Kidney epithelial cell (primary cell): Measurements from ENCODE around the gene NGEF. TPM values are rescaled to one million over a fixed set of nuclear protein-coding genes. Genes with fewer than 3 reads are reported as not detected.
"Not testable (repeated sequence)": the region's sequence is repeated elsewhere in the genome, so short reads cannot be mapped to it uniquely, and the experiment has no call there.

Experiments used
- DNase-seq: peaks from one replicate; pipeline ENCODE4 v3.0.0-alpha.2; 2010; ENCODE audit warnings: low read depth
- H3K27me3 ChIP-seq: 2 replicates; pipeline ENCODE4 v1.6.0; 2011; ENCODE audit warnings: low read length; ENCODE audit not compliant: control insufficient read depth, insufficient read depth
- H3K36me3 ChIP-seq: 2 replicates; pipeline ENCODE4 v1.5.1; 2011; ENCODE audit warnings: low read length; ENCODE audit not compliant: control insufficient read depth, insufficient read depth
- H3K4me3 ChIP-seq: 2 replicates; pipeline ENCODE4 v1.5.1; 2011; ENCODE audit warnings: low read depth, mild to moderate bottlenecking, control low read depth, low read length
- CTCF ChIP-seq: IDR thresholded peaks from 2 replicates; pipeline ENCODE4 v1.5.1; 2011; ENCODE audit warnings: mild to moderate bottlenecking, moderate library complexity, low read length, control low read depth, inconsistent platforms; ENCODE audit not compliant: insufficient read depth, poor library complexity, severe bottlenecking
- total RNA-seq: library from RNA; depleted of rRNA; stranded (reverse); fragments of >200 nt; gene quantifications from 2 replicates; pipeline ENCODE4 v1.2.3, GENCODE V29; 2015

Gene NGEF
- total RNA-seq, 1 donor from 2014 or later = 2.5 TPM

DNA sequence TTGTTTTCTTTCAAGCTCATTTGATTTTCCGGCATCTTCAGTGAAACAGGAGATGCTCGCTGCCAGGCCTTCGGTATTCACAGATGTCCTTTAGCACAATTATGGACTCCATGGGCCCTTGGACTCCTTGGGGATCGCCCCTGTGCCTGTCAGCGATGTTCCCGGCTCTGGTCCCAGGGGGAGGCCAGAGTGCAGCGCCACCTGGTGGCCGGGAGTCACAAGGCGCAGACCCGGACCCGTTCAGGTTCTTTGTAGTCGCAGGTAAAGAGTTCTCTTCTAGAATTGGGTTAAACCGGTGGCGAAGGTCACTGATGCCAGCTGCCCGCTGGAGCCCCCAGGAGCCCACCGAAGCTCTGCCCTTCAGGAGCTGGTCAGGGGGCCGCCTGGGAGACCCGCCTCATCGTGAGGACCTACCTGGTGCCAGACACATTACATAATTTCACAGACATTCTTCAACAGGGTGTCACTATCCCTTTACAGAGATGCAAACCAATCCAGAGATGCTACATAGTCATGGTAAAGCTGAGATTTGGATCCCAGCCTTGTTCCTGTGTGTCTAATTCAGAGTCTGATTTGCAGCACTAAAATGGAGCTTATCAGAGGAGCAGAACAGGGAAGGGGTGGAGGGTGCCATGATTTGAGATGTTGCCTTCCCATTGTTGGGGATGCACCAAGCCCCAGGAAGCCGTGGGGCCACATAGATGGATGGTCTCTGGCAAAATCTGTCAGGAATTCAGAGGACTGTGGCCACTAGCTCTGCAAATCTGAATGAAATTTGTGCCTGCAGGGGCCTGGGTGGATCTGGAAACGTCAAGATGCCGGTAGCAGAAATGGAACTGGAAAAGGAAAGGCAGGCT lies 41.1 kb upstream of the NGEF start:
- no peak overlapping the region for H3K4me3 ChIP-seq
- DNase-seq = no peak
- no peaks in the 10 kb centered on the region for H3K36me3 ChIP-seq
- H3K27me3 ChIP-seq = no peaks in the 10 kb centered on the region
- peak; percentile 97 for TF ChIP-seq CTCF

- H3K36me3 ChIP-seq, H3K4me3 ChIP-seq, DNase-seq, H3K27me3 ChIP-seq: not testable (repeated sequence)
Observed at GRCh38 chr2:233052517-233052916, 39.5 kb upstream of the NGEF start.

DNA sequence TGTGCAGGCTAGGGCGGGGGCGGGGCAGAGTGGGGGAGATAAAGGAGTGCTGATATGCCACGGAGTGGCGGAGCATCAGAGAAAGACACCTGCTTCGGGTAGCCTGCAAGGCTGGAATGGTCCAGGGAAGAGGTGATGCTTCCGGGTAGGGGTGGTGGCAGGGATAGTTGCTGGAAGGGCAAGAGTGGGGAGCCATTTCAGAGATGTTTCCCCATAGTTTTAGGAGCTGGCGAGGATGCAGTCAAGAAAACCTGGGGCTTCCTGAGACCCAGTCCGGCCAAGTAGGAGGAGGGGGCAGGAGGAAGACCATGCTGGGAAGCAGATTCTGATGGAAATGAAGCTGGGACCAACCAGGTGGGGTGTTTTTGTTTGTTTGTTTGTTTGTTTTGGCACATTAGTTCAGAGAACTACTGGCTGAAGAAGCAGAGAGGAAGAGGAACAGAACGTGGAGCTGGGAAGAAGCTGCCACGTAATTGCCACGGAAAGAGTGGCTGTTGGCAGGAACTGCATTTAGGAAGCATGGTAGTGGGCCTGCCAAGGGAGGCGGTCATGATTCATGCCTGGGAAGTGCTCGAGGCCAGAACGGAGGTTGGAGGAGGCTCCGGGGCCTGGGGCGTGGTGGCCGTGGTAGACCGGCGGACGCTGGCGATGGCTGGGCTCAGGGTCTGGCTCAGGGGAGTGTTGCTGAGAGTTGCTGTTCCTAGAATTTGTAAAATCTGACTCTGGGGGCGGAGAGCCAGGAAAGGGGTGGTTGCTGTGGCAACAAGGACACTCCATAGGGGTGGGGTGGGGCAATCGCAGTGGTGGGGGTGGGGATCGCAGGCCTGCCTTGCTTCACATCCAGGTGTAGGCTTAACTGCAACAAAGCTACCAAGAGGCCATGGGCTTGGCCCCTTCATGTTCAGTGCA lies 38.4 kb upstream of the NGEF start:
- Histone ChIP-seq H3K36me3 (no peaks in the 10 kb centered on the region), H3K27me3 (no peaks in the 10 kb centered on the region), H3K4me3 (no peak overlapping the region)
- no peak for DNase-seq
- no peak for TF ChIP-seq CTCF

- Histone ChIP-seq H3K36me3 (no peaks in the 10 kb centered on the region), H3K27me3 (no peaks in the 10 kb centered on the region), H3K4me3 (no peak overlapping the region)
- DNase-seq = no peak
- TF ChIP-seq CTCF = no peak
Observed at GRCh38 chr2:233049194-233049761, 36.2 kb upstream of the NGEF start.

DNA sequence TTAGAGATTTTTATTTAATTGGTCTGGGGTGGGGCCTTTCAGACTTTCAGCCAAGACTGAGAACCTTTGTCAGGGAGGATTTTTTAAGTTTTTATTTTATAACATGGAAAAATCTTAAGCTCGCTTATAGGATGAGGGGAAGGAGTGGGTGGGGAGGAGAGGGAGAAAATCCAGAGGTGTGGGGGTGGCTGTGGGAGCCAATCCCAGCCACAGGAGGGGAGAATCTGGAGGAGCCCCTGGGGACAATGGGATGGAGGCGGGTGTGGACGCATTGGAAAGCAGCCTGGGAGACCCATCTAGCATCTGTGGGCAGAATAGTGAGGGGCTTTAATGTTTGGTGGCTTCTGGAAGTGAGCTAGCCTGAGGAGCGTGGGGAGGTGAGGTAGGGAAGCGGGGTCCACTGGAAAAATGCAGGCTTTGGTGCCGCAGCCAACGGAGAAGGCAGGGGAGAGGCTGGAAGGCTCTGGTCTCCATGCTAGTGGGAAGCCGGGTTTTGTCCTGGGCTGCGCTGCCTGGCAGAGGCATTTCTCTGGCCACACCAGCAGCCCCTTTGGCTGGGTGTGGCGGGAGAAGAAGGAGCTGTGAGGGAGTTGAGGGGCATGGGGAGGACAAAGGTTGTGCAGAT lies 35.6 kb upstream of the NGEF start:
- Histone ChIP-seq H3K27me3 (no peaks in the 10 kb centered on the region), H3K4me3 (no peak overlapping the region), H3K36me3 (no peaks in the 10 kb centered on the region)
- TF ChIP-seq CTCF = no peak
- no peak for DNase-seq

DNA sequence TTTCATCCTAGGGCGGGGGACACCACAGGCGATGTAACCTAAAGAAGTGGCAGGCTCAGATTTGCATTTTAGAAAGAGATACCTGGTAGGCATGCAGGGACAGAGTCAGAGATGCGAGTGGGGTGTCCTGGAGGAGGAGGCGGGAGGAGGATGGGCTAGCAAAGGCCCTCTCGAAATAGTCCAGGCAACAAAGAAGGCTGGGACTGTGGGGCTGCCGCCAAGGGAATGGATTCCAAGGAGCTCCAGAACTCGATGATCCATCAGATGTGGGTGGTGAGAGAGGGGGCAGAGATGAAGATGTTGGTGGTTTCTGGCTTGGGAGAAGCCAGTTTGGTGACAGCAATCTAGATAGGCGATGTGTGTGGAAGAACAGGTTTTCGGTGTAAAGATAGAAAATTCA lies 34.6 kb upstream of the NGEF start:
- no peaks in the 10 kb centered on the region for H3K36me3 ChIP-seq
- H3K4me3 ChIP-seq = no peak overlapping the region
- H3K27me3 ChIP-seq = no peaks in the 10 kb centered on the region
- no peak for DNase-seq
- TF ChIP-seq CTCF = no peak
